Middle frontal gyrus (tissue), 1 donor: ENCODE results near the gene MRPL47.

ENCODE experiments used
- DNase-seq: peaks from one replicate; pipeline ENCODE4 v3.0.0-alpha.2; 2015; ENCODE audit warnings: low spot score; ENCODE audit errors: extremely low spot score

The MRPL47 gene

DNA sequence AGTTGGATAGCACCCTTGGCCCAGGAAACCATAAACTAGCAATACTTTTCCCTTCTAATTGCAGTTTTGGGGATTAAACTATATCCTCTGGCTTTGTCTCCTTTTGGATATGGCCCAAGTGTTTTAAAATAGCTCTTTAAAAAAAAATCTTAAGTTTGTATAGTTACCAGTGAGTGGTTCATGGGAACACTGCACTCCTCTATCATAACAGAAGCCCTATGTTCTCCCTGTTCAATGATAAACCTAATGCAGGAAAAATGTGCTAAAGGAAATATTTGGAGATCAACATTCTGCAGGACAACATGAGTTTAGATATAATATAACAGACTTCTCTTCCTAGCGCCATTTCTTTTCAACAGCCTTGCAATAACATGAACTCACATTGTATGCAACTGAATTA is 13.1 kb downstream of the MRPL47 start:
- DNase-seq = no peak

DNA sequence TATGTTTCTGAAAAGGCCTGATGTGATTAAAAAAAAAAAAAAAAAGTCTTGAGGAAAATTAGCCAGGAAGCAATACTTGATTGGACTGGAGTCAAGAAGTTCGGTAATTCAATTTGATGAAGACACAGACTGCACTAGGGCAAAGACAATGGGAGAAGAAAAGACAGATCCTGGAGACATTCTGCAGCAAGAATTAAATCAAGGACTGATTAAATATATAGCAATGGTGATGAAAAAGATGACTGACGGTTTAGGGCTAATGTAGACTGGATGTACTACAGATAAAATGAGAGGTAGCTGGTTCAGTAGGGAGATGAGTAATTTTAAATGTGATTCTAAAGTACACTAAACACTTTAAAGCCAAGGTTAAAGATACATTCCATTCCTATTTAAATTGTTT is 13.8 kb downstream of the MRPL47 start:
- DNase-seq = no peak

DNA sequence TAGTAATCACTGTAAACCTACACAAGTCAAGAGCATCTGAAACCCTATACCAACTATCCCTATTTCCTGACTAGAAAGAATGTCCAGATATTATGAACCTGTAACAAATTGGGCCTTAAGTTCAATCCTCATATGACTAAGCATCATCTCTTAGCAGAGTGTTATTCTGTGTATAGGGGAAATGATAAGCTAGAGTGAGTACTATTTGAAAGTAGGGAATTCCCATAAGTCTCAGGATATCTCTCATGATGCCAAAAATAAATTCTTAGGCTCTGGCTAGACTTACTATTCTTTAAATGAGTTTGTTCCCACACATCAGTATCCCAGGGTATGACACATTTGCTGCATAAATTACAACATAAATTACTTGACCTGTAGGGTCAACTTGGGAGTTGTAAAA is 15.3 kb downstream of the MRPL47 start:
- no peak for DNase-seq

DNA sequence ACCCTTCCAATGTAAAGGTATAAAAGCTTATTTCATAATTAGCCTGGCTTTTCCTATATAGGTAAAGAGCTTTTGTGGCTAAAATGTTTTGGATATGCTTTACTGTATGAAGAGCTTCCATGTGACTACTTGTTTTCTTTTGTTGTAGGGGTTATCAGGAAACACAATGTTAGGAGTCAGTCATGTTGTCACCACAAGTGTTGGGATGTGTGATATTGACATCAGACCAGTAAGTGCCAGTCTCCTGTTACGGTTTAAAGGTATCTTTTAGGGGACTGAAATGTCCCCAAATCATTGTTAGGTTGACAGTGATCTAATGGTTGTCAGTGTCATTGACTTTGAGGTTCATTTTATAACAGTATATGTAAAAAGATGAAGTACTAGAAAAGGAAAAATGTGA is 23.4 kb downstream of the MRPL47 start:
- DNase-seq = no peak

DNA sequence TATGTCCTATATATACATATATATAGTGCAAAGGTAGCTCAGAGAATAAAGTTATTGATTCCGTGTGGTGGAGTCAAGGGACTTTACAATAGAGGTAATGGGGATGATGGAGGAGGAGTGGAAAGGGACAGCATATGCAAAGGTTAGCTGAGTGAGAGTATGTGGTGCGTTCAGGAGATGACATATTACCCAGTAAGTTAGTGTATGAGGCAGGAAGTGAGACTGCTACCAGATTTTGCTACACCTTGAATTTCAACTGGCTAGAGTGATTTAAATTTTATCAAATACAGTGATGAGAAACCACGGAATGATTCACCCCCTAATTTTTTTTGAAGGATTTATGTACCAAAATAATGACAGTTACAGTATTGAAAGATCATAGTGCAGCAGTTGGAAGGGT is 38.9 kb downstream of the MRPL47 start:
- DNase-seq = no peak

DNA sequence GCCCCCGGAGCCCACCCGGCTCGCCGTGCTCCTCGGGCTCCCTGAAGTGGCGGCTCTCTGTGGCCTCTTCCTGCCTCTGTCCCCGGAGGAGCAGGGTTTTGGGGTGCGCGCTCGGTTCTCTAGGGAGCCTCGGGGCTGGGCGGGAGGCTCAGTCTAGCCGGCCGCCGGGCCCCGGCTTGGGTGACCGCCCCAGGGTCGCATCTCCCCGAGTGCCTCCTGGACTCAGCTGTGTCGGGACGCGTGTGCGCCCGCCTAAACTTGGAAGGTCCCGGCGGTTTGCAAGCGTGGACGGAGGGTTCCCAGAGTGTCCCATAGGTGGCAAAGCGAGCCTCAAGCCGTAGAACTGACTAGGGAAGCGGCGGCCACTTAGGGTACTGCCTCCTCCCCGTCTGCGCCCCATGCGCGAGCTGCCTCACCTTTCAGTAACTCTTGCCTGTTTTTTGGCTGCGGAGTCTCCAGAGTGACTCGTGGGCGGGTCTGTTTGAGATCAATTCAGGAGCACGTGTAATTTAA is 41.1 kb downstream of the MRPL47 start:
- no peak for DNase-seq

DNA sequence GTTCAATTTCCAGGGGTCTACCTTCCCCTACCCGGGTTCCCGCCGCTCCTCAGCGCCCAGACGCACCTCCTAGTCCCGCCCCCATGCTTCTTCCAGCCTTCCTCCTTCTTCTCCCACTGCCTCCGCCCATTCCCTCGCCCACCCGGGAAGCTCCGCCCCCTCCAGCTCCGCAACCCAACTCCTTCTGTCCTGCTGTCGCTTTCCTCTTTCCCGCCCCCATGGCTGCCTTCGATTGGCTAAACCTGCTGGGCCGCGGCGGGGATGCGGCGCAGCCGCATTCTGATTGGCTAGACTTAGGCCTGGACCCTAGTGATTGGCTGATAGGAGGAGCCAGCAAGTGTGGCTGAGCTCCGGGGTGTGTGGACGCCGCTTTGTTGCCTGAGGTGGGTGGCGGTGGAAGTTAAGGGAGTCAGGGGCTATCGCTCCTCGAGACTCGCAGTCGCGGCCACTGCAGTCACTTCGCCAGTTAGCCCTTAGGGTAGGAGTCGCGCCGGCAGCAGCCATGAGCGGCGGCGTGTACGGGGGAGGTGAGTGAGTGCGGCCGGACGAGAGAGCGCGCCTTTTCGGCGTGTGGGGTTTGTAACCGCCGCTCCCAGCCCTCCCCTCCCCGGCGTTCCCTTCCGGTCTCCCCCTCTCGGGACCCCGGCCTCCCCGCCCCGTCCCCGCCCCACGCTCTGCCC is 41.7 kb downstream of the MRPL47 start, which contains the start of gene ACTL6A:
ACTL6A (plus strand) TSS at position 336 of the 680 bp plus-strand sequence; CDS start at position 503, 167 bp downstream.
- DNase-seq = peak; percentile 97

DNA sequence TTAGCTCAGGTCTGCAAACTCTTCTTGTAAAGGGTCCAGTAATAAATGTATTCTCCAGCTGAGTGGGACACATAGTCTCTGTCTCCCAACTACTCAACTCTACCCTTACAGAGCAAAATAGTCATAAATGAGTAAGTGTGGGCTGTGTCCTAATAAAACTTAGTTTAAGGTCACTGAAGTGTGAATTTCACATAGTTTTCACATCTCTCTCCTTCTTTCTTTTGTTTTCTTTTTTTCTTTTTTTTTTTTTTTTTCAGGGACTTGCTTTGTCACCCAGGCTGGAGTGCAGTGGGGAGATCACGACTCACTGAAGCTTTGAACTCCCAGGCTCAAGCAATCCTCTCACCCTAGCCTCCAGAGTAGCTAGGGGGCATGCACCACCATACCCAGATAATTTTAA is 43.6 kb downstream of the MRPL47 start:
- DNase-seq = no peak

DNA sequence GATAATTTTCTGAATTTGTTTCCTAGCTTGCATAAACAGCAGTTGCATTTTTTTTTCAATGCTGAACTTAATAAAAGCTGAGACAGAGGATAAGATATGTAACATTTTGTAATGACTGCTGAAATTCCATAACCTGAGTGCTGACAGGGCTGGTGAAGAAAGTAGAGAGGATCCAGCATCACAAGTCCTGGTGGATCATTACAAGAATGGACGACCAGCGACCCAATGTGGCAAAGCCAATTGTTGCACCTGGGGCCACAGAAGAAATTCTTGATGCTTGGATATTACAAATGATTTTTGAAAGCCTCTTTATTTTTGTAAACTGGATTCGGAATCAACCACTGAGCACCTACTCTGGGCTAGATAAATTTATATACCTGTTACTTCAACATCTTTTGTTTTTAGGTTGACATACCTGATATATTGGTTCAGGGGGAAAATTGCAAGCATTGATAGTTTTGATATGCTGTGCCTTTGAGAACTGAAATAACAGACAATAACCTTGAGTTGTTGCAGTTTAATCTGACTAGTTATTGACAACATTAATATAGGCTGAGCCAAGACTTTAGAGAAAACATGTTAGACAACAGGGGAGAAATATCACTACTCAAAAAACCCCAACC is 45.6 kb downstream of the MRPL47 start:
- peak; percentile 27 for DNase-seq

DNA sequence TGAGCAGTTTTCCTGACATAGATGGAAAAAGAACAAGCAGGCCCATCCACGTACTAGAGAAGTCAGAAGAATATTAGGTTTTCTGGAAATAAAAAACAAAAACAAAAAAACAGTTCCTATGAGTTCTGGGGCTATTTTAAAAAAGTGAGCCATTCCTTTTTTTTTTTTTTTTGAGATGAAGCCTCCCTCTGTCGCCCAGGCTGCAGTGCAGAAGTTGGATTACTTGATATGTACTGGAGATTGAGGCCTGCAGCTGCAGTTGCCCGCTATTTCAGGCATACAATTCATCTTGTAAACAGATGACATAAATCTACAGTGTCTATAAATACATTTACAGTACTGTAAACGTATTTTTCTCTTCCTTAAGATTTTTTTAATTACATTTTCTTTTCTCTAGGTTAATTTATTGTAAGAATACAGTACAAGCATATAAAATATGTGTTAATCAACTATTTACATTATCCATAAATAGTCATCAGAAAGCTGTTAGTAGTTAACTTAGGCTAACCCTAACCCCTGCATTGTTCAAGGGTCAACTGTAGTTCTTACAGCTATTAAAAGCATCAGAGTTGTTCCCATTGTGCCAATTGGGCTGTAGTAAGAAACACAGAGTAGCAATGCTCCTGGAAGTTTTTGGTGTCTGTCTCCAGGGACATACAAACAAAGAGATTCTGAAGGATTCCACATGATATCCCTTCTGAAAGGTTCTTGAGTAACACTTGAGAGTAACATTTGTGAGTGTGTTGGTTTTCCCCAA is 52.9 kb downstream of the MRPL47 start:
- no peak for DNase-seq

DNA sequence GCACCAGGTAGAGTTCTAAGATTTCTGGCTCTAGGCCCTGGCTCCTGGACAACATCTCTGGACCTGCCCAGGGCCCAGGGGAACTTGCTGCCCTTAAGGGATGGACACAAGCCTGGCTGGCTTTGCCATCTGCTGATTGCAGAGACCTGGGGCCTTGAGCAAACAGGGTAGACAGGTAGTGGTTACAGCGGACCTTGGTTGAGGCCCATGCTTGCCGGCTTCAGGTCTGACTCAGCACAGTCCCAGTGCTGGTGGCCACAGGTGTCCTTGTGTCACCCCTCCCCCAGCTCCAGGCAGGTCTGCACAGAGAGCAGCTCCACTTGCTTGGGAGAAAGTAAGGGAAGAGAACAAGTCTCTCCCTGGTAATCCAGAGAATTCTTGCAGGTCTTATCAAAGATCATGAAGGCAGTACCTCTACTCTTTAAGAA is 57.6 kb downstream of the MRPL47 start:
- no peak for DNase-seq

DNA sequence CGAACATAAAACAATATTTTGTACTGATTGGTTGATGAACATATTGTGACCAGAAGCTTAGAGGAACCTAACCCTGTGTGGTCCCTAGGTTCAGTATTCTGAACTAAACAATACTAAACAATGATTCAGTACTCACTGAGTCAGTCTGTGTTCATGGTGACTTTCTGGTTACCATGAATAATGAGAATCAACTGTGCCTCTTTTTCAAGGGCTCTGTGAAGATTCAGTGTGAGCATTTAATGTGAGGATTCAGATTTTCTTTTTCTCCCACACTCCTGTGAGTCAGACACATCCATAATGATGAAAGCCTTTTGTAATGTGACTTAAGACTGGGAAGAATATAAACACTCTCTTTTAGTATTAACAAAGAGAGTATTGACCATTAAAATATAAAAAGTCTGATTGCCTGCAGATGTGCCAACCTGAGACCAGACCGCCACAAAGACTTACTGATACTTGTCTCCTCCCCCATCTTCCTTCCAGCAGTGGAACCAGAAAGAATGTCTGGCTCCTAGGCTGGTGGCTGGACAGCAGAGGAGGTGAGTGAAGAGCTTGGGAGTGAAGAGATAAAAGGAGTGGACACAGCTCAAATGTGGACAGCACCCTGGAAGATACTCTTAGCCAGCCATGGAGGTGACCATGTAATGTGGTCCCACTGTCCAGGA is 59.3 kb downstream of the MRPL47 start:
- no peak for DNase-seq

DNA sequence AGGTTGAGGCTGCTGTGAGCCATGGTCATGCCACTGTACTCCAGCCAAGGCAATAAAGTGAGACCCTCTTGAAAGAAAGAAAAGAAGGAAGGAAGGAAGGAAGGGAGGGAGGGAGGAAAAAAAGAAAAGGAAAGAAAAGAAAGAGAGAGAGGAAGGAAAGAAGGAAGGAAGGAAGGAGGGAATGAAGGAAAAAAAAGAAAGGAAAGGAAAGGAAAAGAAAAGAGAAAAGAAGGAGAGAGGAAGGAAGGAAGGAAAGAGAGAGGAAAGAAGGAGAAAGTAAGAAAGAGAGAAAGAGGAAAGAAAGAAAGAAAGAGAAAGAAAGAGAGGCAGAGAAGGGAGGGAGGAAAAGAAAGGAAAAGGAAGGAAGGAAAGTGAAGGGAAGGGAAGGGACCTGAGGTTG is 62.1 kb downstream of the MRPL47 start:
- no peak for DNase-seq

DNA sequence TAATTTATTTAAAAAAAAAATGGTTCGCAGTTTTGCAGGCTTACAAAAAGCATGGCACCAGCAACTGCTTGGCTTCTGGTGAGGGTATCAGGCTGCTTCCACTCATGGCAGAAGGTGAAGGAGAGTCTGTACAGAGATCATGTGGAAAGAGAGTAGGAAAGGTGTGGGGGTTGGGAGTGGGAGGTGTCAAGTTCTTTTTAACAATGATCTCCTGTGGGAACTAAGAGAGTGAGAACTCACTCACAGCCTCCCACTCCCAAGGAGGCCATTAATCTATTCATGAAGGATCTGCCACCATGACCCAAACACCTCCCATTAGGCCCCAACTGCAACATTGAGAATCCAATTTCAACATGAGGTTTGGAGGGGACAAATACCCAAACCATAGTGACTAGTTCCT is 62.8 kb downstream of the MRPL47 start:
- DNase-seq = no peak

DNA sequence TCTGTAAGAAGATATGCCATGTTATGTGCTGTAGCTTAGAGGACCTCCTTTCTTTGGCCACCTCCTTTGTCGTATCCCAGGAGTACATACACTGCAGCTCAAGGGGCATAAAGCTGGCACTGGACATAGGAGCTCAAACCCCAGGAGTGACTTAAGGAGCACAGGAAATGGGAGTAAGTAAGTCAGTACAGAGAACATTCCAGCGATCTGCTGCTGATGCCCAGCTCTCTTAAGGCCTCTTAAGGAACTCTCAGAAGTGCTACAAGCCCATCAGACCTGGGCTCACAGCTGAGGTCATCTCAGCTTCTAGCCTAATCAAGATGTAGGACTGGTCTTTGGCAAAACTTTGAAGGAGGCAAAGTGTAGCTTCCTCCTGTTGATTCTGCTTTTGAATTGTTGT is 63.3 kb downstream of the MRPL47 start:
- no peak for DNase-seq
